Stimulated activated CD4-positive, alpha-beta T cell treated with anti-CD3 and anti-CD28 coated beads, Interleukin-15, amount 100 ng/mL, for 1 hour (primary cell): Measurements from ENCODE around the gene STAG1.
"Not testable (repeated sequence)": the region's sequence is repeated elsewhere in the genome, so short reads cannot be mapped to it uniquely, and the experiment has no call there.

Experiments
- DNase-seq, 2 donors: peaks; one replicate each; pipeline ENCODE4 v3.0.0-alpha.2; 2020; ENCODE audit warnings: low read depth in 1 of 2, low spot score in 1 of 2

STAG1 gene

DNA sequence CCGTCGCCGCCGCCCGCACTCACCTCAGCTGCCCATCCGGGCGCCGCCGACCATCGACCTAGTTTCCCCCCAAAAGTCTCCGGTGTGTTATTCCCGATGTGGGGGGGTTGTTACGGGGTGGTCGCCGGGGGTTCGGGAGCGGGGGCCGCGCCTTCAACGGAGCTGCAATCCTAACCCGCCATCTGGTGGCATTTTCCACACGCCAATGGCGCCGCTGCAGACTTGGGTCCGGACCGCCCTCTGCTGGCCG lies at the start of gene STAG1:
TSS of gene STAG1 (minus strand) at position 207 of the 250 bp plus-strand sequence. CDS start 121,480 bp downstream, outside the sequence.
- DNase-seq, result no peak

DNA sequence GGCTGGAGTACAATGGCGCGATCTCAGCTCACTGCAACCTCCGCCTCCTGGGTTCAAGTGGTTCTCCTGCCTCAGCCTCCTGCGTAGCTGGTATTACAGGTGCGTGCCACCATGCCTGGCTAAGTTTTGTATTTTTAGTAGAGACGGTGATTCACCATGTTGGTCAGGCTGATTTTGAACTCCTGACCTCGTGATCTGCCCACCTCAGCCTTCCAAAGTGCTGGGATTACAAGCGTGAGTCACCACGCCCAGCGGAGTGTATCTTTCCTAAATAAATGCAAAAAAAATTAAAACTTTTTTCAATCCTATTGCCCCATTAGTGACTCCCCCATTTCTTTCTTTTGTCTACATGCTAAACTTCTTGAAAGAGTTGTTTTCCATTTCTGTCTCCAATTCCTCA lies 49.0 kb upstream of the STAG1 start:
- DNase-seq, result not testable (repeated sequence)

DNA sequence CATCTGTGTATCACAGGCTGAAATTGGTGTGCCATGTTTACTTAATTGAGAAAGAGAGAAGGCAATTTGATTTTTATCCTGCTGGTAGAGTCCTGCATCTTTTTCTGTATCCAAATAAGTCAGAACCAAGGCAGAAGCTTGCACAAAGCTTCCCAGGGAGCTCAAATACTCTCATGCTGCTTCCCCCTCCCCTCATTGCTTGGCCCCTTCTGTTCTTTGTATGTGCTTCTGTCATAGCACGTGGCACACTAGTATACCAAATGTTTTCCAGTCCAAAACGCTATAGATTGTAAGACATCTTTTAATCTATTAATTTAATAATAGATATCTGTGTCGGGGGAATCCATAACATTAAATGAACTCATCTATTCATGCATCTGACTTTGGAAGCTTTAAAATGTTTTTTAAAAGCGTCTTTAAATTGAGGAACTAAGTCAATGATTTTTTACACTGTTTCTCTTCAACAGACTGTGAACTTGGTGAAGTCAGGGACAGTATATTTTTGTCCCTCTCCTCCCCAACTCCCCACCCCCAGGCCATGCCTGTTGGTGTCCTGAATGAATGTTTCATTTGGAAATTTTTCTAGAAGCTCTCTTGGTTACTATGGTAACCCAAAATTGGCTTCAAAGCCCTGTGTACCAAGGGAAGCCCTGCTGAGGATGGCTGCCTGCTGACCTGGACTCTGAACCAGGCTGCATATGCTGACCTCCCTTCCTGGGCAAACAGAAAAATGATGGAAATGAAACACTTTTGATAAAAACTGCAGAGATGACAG lies 40.6 kb upstream of the STAG1 start:
- no peak for DNase-seq

DNA sequence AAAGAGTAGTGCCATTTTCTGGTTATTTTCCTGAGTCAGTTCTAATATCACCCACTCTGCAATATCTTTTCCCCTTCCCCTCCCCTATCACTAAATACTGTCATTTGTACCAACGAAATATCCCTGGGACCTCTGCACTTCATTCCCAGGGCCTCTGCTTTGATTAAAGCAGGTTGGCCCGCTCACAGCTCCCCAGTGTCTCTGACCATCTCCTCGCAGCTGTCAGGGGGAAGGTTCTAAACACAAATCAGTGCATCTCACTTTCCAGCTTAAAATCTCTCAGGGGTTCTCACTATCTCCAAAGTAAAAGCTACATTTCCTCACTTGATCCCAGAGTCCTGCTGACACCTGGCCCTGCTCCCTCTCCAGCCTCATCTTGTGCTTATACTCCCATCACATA lies 38.6 kb upstream of the STAG1 start:
- no peak for DNase-seq

DNA sequence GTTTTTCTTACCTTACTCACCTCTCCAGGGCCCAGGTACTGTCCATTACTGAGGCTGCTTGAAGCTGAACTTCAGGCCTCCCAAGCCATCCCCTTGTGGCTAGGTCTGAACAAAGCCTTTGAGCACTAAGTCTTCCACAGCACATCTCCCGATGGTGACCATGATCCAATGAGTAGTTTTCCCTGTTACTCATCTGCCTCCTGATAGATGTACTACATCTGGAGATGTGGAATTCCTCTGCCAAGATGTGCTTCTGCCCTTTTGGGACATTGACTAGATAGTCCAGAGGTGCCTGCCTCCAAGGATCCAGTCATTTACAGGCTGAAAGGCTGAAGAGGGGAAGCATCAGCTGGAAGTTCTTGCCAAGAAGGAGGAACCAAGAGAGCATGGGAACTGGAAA lies 37.8 kb upstream of the STAG1 start:
- no peak for DNase-seq

DNA sequence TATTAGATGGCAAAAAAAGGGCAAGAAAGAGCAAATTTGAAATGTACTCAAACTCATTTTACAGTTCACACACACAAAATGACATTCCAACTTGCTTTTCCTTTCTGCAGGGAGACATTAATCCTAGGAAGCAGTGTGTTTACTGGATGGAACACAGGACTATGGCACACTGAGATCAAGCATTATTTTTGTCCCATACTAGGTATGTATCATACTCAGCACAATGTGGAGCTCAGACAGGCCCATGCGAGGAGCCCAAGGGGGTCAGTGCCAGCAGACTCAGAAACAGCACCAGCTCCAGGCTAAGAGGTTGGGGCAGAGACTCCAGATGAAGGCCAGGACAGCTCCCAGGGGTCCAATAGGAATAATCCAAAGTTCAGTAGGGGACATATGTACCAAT lies 36.0 kb upstream of the STAG1 start:
- DNase-seq, result no peak

DNA sequence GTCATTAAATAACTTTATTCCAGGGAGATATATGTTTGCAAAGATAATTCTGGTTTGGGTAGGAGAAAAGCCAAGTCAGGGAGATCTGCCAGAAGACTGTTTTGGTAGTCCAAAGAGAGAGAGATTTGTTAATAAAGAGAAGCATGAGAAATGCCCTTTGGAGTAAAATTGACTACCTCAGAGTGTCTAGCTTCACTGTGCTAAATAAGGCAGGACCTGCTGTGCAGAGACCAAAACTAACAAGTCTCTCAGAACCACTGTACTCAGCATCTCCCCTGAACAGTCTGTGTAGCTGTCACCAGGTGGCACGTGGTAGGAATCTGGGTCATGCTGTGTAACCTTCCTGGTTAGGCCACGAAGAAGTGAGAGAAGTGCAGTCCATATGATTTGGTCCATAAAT lies 35.2 kb upstream of the STAG1 start:
- no peak for DNase-seq

DNA sequence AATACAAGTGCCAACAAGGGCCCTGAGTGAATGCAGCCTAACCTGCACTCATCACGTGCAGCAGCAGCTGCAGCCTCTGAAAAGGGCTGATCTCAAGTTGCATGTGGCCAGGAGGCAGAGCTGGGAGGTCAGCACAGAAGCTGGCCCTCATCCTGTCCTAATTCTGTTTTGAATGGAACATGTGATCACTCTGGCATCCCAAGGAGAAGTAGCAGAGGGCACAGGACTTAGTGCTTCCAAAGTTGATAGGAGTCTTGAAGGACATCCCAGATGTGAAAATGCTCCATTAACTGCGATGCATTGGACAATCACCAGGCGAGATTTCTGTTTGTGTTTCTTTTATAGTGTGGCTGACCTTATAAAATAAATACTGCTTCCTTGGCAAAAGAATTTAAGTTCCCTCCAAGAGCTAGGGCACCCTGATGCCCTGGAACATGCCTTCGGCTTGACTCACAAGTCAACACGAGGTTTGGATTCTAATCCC lies 31.6 kb upstream of the STAG1 start:
- no peak for DNase-seq

DNA sequence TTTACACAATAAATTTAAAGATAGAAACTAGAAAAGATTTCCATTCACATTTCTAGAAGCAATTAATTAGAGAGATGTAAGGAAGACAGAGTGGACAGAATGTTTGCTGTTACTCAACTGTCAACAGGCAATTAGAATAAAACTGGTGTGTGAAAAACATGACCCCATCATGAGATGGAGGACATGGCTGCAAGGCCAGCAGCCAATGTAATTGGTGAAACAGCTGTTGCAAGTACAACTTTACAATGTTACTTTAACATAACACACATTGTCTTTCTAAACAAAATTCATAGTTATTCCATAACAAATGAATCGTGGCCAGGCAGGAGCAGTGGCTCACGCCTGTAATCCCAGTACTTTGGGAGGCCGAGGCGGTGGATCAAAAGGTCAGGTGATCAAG lies 28.6 kb upstream of the STAG1 start:
- DNase-seq, result no peak

DNA sequence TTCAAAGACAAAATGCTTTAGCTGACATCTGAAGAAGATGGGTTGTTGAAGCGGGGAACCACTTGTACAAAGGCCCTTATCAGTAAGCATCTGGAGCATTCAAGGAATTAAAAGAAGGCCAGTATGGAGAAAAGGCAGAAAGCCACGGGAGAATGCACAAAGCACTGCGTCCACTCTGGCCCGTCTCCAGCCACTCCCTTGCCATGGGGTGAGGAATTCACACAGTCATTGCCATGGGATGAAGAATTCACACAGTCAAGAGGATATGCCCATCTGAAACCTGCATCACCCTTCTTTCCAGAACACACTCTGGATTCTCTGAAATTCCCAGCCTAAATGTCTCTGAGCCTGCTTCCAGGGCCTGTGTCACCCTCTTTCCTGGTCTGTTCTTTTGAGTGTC lies 26.7 kb upstream of the STAG1 start:
- DNase-seq, result no peak

DNA sequence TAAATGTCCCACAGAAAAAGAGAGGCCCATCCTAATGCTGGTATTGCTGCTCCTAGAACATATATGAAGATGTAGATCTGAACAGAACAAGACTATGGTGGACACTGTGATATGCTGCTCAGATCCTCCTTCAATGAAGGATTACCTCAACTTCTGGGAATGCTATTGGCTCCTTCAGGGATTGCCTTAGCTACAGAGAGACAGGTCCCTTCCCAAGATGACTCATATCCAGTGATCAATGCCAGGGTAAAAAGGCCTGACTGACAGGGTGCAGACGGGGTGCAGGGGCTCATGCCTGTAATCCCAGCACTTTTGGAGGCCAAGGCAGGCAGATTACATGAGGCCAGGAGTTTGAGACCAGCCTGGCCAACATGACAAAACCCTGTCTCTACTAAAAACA lies 20.5 kb upstream of the STAG1 start:
- no peak for DNase-seq

DNA sequence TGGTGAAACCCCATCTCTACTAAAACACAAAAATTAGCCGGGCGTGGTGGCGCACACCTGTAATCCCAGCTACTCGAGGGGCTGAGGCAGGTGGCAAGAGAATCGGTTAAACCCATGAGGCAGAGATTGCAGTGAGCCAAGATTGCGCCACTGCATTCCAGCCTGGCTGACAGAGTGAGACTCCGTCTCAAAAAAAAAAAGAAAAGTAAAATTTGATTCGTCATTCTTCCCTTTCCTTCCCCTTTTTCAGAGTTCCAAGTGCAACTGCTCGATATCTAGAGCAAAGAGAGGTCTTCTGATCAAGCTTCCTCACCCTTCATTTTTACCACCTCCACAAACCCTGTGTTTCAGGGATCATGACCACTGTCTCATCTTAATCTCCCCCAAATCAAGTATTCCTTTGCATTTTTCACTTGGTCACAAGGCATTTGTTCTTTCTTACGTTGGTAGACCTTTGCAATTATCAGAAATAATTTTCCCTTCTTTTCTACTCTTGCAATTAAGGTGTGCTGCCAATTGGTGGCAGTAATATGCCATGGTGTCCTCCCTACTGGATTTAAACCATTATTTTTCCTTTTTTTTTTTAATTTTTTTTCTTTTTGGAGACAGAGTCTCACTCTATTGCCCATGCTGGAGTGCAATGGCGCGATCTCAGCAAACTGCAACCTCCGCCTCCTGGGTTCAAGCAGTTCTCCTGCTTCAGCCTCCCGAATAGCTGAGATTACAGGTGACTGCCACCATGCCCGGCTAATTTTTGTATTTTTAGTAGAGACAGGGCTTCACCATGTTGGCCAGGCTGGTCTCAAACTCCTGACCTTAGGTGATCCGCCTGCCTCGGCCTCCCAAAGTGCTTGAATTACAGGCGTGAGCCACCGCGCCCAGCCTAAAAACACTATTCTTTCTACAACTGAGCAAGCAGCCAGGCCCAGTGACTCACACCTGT lies 6.3 kb upstream of the STAG1 start:
- DNase-seq, result not testable (repeated sequence)

DNA sequence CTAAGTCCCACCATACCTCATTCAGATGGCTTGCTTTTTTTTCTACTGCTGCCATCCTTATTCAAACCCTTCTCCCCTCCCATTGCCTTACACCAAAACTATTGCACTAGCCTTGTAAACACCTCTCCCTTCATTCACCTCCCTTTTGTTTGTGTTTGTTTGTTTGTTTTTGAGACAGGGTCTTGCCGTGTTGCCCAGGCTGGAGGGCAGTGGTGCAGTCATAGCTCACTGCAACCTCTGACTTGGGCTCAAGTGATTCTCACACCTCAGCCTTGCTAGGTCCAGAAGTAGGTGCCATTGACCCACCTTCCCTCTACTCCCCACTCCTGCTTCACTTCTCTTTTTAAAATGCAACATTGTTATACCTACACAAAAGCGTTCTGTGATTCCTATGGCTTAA lies 3.0 kb upstream of the STAG1 start:
- no peak for DNase-seq

DNA sequence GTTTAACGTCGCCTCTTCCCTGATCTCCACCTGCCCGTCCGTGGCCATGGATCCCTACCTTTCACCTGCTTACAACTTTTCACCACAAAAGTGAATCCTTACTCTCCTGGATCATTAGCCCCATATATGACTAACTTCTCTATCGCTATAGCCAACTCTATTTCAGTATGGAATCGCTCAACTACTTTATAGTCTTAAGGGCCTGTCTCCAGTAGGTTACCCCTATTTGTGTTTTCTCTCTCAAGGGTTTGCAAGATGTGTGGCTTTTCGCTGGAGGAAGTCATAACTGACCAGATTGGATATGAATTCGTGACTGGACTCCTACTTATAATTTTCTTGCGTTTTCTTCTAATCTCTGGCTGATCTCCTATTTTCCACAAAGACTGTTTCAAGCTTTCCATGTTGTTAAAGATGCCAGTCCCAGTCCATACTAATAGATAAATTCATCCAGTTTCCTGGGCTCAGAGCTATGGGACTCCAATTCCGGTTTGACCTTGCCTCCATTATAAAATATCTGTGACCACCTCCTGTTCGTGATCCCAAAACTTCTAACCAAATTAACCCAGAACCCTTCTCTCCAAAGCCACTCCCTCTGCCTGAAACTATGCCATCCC lies 1.3 kb upstream of the STAG1 start:
- no peak for DNase-seq

DNA sequence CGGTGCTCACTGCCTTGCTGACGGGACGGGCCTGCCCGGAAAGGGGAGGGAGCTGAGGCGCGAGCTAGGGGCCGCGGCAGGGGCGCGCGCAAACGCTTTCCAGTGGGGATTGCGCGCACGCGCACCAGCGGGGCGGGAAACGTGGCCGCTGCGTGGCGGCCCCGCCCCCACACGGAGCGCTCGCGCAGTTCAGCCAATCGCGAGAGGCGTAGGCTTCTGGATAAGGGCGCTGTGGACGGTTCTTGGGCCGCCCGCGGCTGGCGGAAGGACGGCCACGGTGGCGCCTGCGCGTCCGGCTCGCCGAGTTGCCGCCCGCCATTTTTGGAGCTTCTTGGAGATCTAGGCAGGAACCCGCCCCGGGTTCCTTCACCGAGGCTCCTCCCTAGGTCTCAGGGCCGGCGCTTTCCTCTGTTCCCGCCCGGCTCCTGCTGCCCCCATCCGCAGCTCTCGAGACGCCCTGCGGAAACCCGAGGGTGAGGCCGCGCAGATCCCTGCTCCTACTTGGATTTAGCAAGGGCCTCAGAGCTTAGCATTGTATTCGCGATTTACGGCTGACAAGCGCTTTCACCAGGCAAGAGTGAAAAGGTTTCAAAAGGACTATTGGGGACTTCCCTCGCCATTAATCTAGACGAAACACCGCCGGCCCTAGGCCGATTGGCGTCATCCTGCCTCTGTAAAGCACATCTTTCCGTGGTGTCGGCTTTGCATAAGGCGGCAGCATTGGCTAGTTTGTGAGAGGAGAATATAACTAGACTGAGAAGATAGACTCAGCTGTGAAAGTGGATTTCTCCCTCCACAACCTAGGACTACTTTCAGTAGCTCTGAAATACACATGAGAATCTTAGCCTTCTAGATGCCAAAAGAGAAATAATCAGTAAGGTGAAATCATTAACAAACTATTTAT lies 496 bp upstream of the STAG1 start:
- DNase-seq, result peak; percentile 98 to 99

DNA sequence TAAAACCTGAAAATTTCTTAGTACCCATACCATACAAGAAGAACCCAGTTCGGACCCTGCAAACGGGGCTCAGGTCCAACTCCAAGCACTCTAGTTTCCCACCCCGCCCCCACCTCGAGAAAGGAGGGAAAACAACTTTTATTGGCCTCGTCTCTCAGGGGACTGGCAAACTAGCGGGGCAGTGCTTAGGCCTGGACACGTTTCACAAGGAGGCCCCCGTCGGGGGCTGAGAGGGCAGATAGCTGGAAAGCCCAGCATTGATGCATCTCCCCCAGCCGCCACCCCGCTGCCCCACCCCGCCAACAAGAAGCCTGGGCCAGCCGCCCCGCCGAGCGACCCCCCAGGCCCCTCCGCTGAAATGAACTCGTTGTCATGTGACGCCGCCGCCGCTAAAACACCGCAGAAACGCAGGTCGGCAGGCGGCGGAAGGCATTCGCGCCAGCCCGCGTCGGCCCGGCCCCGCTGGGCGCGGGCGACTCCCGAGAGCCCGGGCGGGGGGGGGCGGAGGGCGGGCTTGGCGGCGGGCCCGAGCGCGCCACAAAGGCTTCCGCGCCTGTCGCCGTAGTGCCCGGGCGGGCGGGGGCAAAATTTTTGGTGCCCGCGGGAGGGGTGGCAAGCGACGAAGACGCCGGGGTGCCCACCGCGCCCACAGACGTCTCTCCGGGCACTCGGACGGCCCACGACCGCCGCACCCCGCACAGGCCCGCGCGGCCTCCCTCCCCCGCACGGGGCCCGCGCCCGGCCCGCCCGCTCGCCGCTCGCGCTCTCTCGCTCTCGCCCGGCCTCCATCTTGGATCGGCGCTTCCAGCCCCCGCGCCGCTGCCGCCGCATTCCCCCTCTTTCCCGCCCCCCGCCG lies 634 bp downstream of the STAG1 start:
- peak; percentile 46 to 54 for DNase-seq

DNA sequence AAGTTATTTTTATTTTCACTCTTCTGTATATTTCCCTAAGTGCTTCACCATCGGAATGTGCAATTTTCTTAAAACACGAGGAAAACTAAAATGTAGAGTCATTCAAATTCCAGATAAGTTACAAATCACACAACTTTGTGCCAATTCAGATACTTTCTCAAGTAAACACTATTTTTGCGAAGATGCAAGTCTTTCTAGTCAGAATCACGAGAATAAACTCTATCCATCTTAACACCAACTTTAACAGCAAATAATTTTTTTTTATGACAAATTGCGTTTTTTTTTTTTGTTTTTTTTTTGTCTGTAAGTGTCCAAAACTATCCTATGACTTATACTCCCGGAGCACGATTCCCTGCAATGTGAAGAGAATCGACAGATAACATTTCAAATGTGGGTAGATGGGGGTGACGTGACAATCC lies 1.3 kb downstream of the STAG1 start:
- no peak for DNase-seq

DNA sequence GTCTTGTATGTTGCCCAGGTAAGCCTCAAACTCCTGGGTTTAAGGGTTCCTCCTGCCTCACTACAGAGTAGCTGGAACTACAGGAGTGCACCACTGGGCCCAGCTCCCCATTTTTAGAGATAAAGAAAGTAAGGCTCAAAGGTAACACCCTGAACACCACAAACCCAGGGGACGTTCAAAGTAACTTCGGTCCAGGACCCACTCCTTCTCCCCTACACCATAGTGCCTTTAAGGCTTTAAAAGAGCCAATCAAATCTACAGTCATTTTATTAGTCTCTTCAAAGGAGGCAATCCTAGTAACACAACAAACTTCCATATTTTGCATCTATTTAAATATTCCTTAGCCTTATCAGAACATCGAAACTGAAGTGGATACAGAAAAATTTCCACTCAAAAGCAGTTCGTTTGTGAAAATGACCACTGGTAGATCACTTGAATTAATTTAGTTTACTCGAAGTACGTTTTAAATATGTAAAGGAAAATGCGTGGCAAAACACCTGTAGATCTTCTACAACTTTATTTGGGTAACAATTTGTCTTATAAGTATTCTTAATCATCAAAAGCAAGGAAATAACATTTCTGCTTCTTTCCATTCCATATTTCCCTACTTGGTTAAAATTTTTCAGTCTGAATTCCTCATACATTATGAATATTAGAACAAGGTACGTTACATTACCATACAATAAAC lies 1.8 kb downstream of the STAG1 start:
- DNase-seq, result no peak

DNA sequence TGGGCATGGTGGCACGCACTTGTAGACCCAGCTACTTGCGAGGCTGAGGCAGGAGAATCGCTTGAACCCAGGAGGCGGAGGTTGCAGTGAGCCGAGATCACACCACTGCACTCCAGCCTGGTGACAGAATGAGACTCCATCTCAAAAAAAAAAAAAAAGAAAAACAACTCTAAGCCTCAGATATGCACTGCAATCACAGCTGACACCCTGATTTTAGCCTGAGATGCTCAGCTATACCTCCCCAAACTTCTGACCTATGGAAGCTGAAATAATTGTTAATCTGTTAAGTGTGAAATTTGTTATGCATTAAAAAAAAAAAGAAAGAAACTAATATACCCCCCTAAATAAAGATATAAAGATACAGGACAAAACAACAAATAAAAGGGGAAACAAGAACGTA lies 2.6 kb downstream of the STAG1 start:
- DNase-seq, result not testable (repeated sequence)
